Mesangial cell (primary cell): ENCODE data around the gene AATF. TPM values are rescaled to one million over a fixed set of nuclear protein-coding genes. Genes with fewer than 3 reads are reported as not detected.

ENCODE experiments used
- total RNA-seq: library from RNA; depleted of rRNA; stranded (reverse); fragments of >200 nt; gene quantifications from 2 replicates; pipeline ENCODE4 v1.2.3, GENCODE V29; 2015

The AATF gene
- 23.5 and 46.9 TPM in 2 replicates for total RNA-seq

GRCh38 chr17:36948717-36949460 is at the start of gene AATF:
Gene AATF (plus strand): TSS chr17:36948954. CDS start chr17:36949126, 172 bp downstream.

GRCh38 chr17:36937001-36937958 is 11.5 kb upstream of the AATF start, which contains the start of gene LHX1:
Gene LHX1 (plus strand): TSS chr17:36937475. CDS start chr17:36938198, 723 bp downstream.

Other genes starting within 250 kb of the AATF start
- gene LHX1, start 11.5 kb upstream of the AATF start, total RNA-seq, result 31.1 and 36.5 TPM in 2 replicates